HCT116 (cell line): ENCODE results near the gene STON1. TPM values are rescaled to one million over a fixed set of nuclear protein-coding genes. Genes with fewer than 3 reads are reported as not detected.

Experiments
- ATAC-seq: fragments of 200-7000 bp; cut with Tn5 transposase; 2 replicates; pipeline ENCODE4 v1.9.1; 2020; ENCODE audit warnings: mild to moderate bottlenecking, moderate library complexity
- BruUV-seq: library from RNA; stranded (reverse); fragments of 400-500 nt; replicated peaks from 2 replicates; lab custom pipeline; 2021; lab: Mats Ljungman, UMichigan
- CTCF ChIA-PET: fragments of 300-600 bp; sonication (Branson Sonifier 250); formaldehyde crosslinking; loops from one replicate; lab custom pipeline; 2021; ENCODE audit warnings: antibody characterized with exemption; lab: Charles Lee
- POLR2A ChIA-PET: fragments of 300-600, 350-600 bp; sonication (Branson Sonifier 250); formaldehyde crosslinking; loops from one replicate; lab custom pipeline; 2021; ENCODE audit warnings: antibody characterized with exemption; lab: Charles Lee
- RAD21 ChIA-PET, 2 experiments: fragments of 300-600 bp; sonication (Branson Sonifier 250); formaldehyde crosslinking; loops; one replicate each; lab custom pipeline; 2023; ENCODE audit warnings: low total read pairs in 2 of 2; ENCODE audit not compliant: uncharacterized antibody in 2 of 2, unreplicated experiment in 2 of 2, low non-redundant PET in 1 of 2; lab: Charles Lee
- DNase-seq: peaks from one replicate; pipeline ENCODE4 v3.0.0-alpha.2; 2010; ENCODE audit warnings: low read depth, low spot score
- H2AFZ ChIP-seq: fragments of 200-600 bp; shearing (Covaris generic), sonication (generic); 2 replicates; pipeline ENCODE4 v1.6.1; 2017; ENCODE audit warnings: low read depth, mixed run types, mixed read lengths, antibody characterized with exemption, low read length; ENCODE audit not compliant: poor library complexity, severe bottlenecking
- H3K27ac ChIP-seq: 2 replicates; pipeline ENCODE4 v1.5.1; 2012; ENCODE audit warnings: low read depth, low read length
- H3K27me3 ChIP-seq: fragments of 200-600 bp; sonication (generic); 2 replicates; pipeline ENCODE4 v1.6.1; 2016; ENCODE audit warnings: mixed run types, low read length, mixed read lengths; ENCODE audit not compliant: insufficient read depth
- H3K36me3 ChIP-seq, 2 experiments: fragments of 200-500 bp in 1 of 2; fragments of 200-600 bp in 1 of 2; sonication (Bioruptor generic) in 1 of 2; sonication (generic) in 1 of 2; 2 replicates each; pipeline versions ENCODE4 v1.5.1 to v1.6.1; 2014 to 2016; ENCODE audit warnings: low read length in 2 of 2, inconsistent platforms in 1 of 2, mixed read lengths in 1 of 2, mixed run types in 1 of 2; ENCODE audit not compliant: insufficient read depth in 2 of 2, control insufficient read depth in 1 of 2
- H3K4me1 ChIP-seq, 2 experiments: fragments of 200-600 bp in 1 of 2; sonication (generic) in 1 of 2; 2 replicates each; pipeline versions ENCODE4 v1.5.1 to v1.6.1; 2012 to 2017; ENCODE audit warnings: low read length in 2 of 2, inconsistent platforms in 1 of 2, mild to moderate bottlenecking in 1 of 2, mixed read lengths in 1 of 2, mixed run types in 1 of 2, moderate library complexity in 1 of 2; ENCODE audit not compliant: insufficient read depth in 2 of 2, control insufficient read depth in 1 of 2
- H3K4me2 ChIP-seq: fragments of 200-600 bp; sonication (generic); 2 replicates; pipeline ENCODE4 v1.6.1; 2017; ENCODE audit warnings: mixed run types, low read length, mixed read lengths
- H3K4me3 ChIP-seq, 2 experiments: fragments of 200-600 bp in 1 of 2; sonication (generic) in 1 of 2; replicated peaks in 1 of 2; 2 replicates each; pipeline ENCODE4 v1.5.1; 2011 to 2016; ENCODE audit warnings: low read length in 2 of 2, control low read depth in 1 of 2, low read depth in 1 of 2, mild to moderate bottlenecking in 1 of 2, mixed read lengths in 1 of 2, mixed run types in 1 of 2
- H3K79me2 ChIP-seq: fragments of 200-600 bp; sonication (generic); 2 replicates; pipeline ENCODE4 v1.6.1; 2017; ENCODE audit warnings: mild to moderate bottlenecking, mixed run types, low read length, moderate library complexity, mixed read lengths; ENCODE audit not compliant: insufficient read depth
- H3K9ac ChIP-seq: fragments of 200-600 bp; sonication (generic); 2 replicates; pipeline ENCODE4 v1.6.1; 2016; ENCODE audit warnings: low read length, mixed read lengths
- H3K9me2 ChIP-seq: fragments of 200-600 bp; sonication (generic), shearing (Covaris generic); 2 replicates; pipeline ENCODE4 v1.6.1; 2017; ENCODE audit warnings: mixed run types, mild to moderate bottlenecking, moderate library complexity; ENCODE audit not compliant: insufficient read depth
- H3K9me3 ChIP-seq, 2 experiments: fragments of 200-500 bp in 1 of 2; fragments of 200-600 bp in 1 of 2; sonication (Bioruptor generic) in 1 of 2; sonication (generic) in 1 of 2; 2 replicates each; pipeline ENCODE4 v1.6.1; 2014 to 2017; ENCODE audit warnings: low read length in 2 of 2, mixed read lengths in 2 of 2, inconsistent platforms in 1 of 2, low read depth in 1 of 2, mild to moderate bottlenecking in 1 of 2, mixed run types in 1 of 2, moderate library complexity in 1 of 2; ENCODE audit not compliant: control insufficient read depth in 1 of 2, insufficient read depth in 1 of 2
- H4K20me1 ChIP-seq: fragments of 200-600 bp; sonication (generic), shearing (Covaris generic); 2 replicates; pipeline ENCODE4 v1.6.1; 2017; ENCODE audit warnings: mixed run types, mild to moderate bottlenecking, moderate library complexity; ENCODE audit not compliant: insufficient read depth
- CBX3 ChIP-seq: IDR thresholded peaks from 2 replicates; pipeline ENCODE4 v1.6.1; 2012; ENCODE audit warnings: low read depth
- CEBPB ChIP-seq: IDR thresholded peaks from 2 replicates; pipeline ENCODE4 v1.6.1; 2012; ENCODE audit warnings: low read depth
- EGR1 ChIP-seq: IDR thresholded peaks from 2 replicates; pipeline ENCODE4 v1.6.1; 2012; ENCODE audit warnings: low read depth
- EZH2phosphoT487 ChIP-seq: fragments of 200-600 bp; IDR thresholded peaks from 2 replicates; pipeline ENCODE4 v1.6.1; 2018; ENCODE audit warnings: antibody characterized with exemption, borderline replicate concordance
- FOSL1 ChIP-seq: IDR thresholded peaks from 2 replicates; pipeline ENCODE4 v1.6.1; 2012; ENCODE audit warnings: low read depth
- MAX ChIP-seq: IDR thresholded peaks from 2 replicates; pipeline ENCODE4 v1.6.1; 2012
- RAD21 ChIP-seq: IDR thresholded peaks from 2 replicates; pipeline ENCODE4 v1.6.1; 2012; ENCODE audit warnings: low read depth, mild to moderate bottlenecking
- SIN3A ChIP-seq: IDR thresholded peaks from 2 replicates; pipeline ENCODE4 v1.6.1; 2012; ENCODE audit warnings: low read depth
- SP1 ChIP-seq: IDR thresholded peaks from 2 replicates; pipeline ENCODE4 v1.6.1; 2012; ENCODE audit warnings: low read depth
- ZBTB33 ChIP-seq: IDR thresholded peaks from 2 replicates; pipeline ENCODE4 v1.6.1; 2011; ENCODE audit warnings: mild to moderate bottlenecking, low read length, moderate library complexity; ENCODE audit not compliant: insufficient replicate concordance; ENCODE audit errors: extremely low read depth
- ZFX ChIP-seq: fragments of 450-650 bp; IDR thresholded peaks from 2 replicates; pipeline ENCODE4 v1.6.1; 2017
- ZNF274 ChIP-seq: fragments of 200-500 bp; sonication (Bioruptor generic); IDR thresholded peaks from 2 replicates; pipeline ENCODE4 v1.6.1; 2014; ENCODE audit warnings: mild to moderate bottlenecking, low read depth, low read length, inconsistent platforms
- intact Hi-C: fragments of 100-400 bp; cut with micrococcal nuclease; formaldehyde crosslinking; loops from 2 replicates; pipeline ENCODE4 v1.10.0; 2022
- total RNA-seq: library from RNA; stranded (reverse); gene quantifications from one replicate; pipeline ENCODE4 v1.2.1, GENCODE V29; 2021; ENCODE audit not compliant: unreplicated experiment

STON1 gene
- total RNA-seq, 1 experiment from 2014 or later: 1.4 TPM

- no peaks in the 10 kb centered on the region for H3K36me3 ChIP-seq
- no peaks in the 10 kb centered on the region for H4K20me1 ChIP-seq
- no peaks in the 10 kb centered on the region for H3K79me2 ChIP-seq
- H3K4me1 ChIP-seq: no peaks in the 10 kb centered on the region
- H3K27ac ChIP-seq: no peak overlapping the region
- ATAC-seq: no peak
- TF ChIP-seq EZH2phosphoT487 (no peak), ZNF274 (no peak), RAD21 (no peak)
- intact Hi-C loops: no loop called here
- RAD21 ChIA-PET: no interaction called here
- no peaks in the 10 kb centered on the region for H3K9me3 ChIP-seq
- POLR2A ChIA-PET: no interaction called here
- no peaks in the 10 kb centered on the region for H3K9me2 ChIP-seq
- no peak overlapping the region for H3K4me3 ChIP-seq
- no peak overlapping the region for H3K4me2 ChIP-seq
- no peaks in the 10 kb centered on the region for H3K27me3 ChIP-seq
- H3K9ac ChIP-seq: no peak overlapping the region
- CTCF ChIA-PET: no interaction called here
- BruUV-seq: no TSS peak
- no peak overlapping the region for H2AFZ ChIP-seq
- DNase-seq: no peak
Measured at GRCh38 chr2:48558456-48558855, 28.5 kb downstream of the STON1 start.

- no peak for DNase-seq
- Histone ChIP-seq H3K9ac (no peak overlapping the region), H4K20me1 (no peaks in the 10 kb centered on the region), H3K27ac (no peak overlapping the region), H2AFZ (no peak overlapping the region), H3K9me2 (no peaks in the 10 kb centered on the region), H3K27me3 (no peaks in the 10 kb centered on the region), H3K4me3 (no peak overlapping the region), H3K4me2 (no peak overlapping the region), H3K9me3 (no peaks in the 10 kb centered on the region)
- no TSS peak for BruUV-seq
- RAD21 ChIA-PET: no interaction called here
- CTCF ChIA-PET: no interaction called here
- intact Hi-C loops: no loop called here
- no peak for TF ChIP-seq ZFX
- TF ChIP-seq SIN3A: no peak
- TF ChIP-seq SP1: no peak
- no peak for TF ChIP-seq MAX
- no peak for TF ChIP-seq CBX3
- TF ChIP-seq ZBTB33: no peak
- no peak for TF ChIP-seq CEBPB
- no peak for TF ChIP-seq EZH2phosphoT487
- no peak for TF ChIP-seq EGR1
- no peak for TF ChIP-seq FOSL1
- TF ChIP-seq, all 23 proteins: peak for 0
- no peaks in the 10 kb centered on the region for H3K36me3 ChIP-seq
- no peak for ATAC-seq
- H3K4me1 ChIP-seq: no peaks in the 10 kb centered on the region
- POLR2A ChIA-PET: no interaction called here
- no peaks in the 10 kb centered on the region for H3K79me2 ChIP-seq
Measured at GRCh38 chr2:48560546-48561209, 30.7 kb downstream of the STON1 start.
